GM12878 (cell line): ENCODE data around the gene SH2B3. TPM values are rescaled to one million over a fixed set of nuclear protein-coding genes. Genes with fewer than 3 reads are reported as not detected.
"Not testable (repeated sequence)": the region's sequence is repeated elsewhere in the genome, so short reads cannot be mapped to it uniquely, and the experiment has no call there.

Experiments
- ATAC-seq: fragments of 200-7000 bp; cut with Tn5 transposase; 3 replicates; pipeline ENCODE4 v1.9.1; 2020; ENCODE audit warnings: mild to moderate bottlenecking, moderate library complexity
- BruUV-seq: library from RNA; stranded (reverse); fragments of 400-500 nt; replicated peaks from 2 replicates; lab custom pipeline; 2021; lab: Mats Ljungman, UMichigan
- CTCF ChIA-PET: fragments of 300-600 bp; sonication (Branson Sonifier 250); formaldehyde crosslinking; extraction: SDS; loops from one replicate; lab custom pipeline; 2021; ENCODE audit warnings: inconsistent platforms; lab: Yijun Ruan, JAX
- POLR2A ChIA-PET: fragments of 350-600 bp; formaldehyde crosslinking; extraction: SDS; loops from one replicate; lab custom pipeline; 2021; ENCODE audit warnings: inconsistent platforms; lab: Charles Lee
- RAD21 ChIA-PET: fragments of 300-600 bp; sonication (Branson Sonifier 250); formaldehyde crosslinking; loops from one replicate; lab custom pipeline; 2023; ENCODE audit warnings: antibody characterized with exemption; ENCODE audit not compliant: unreplicated experiment; lab: Charles Lee
- SMC1A ChIA-PET: fragments of 300-600 bp; sonication (Branson Sonifier 250); formaldehyde crosslinking; loops from one replicate; lab custom pipeline; 2023; ENCODE audit not compliant: unreplicated experiment, uncharacterized antibody; lab: Charles Lee
- DNase-seq: peaks from one replicate; pipeline ENCODE4 v3.0.0-alpha.2; 2011; ENCODE audit warnings: low read depth, low spot score
- FAIRE-seq: peaks from 3 replicates; lab custom pipeline; 2011; peaks lifted over from hg19 to GRCh38; lab: Jason Lieb, UNC
- H2AFZ ChIP-seq: 2 replicates; pipeline ENCODE4 v1.6.0; 2011; ENCODE audit warnings: low read depth, low read length, control low read depth; ENCODE audit not compliant: control insufficient read depth
- H3K27ac ChIP-seq: 2 replicates; pipeline ENCODE4 v1.5.1; 2011; ENCODE audit warnings: control low read depth; ENCODE audit not compliant: control insufficient read depth, insufficient read depth
- H3K27me3 ChIP-seq, 2 experiments: replicated peaks in 1 of 2; 2 replicates each; pipeline versions ENCODE4 v1.6.0 to v1.6.1; 2011; ENCODE audit warnings: low read length in 1 of 2; ENCODE audit not compliant: control insufficient read depth in 2 of 2, insufficient read depth in 2 of 2
- H3K36me3 ChIP-seq, 2 experiments: 2 replicates each; pipeline ENCODE4 v1.5.1; 2011; ENCODE audit warnings: low read length in 1 of 2; ENCODE audit not compliant: control insufficient read depth in 2 of 2, insufficient read depth in 2 of 2
- H3K4me1 ChIP-seq: 2 replicates; pipeline ENCODE4 v1.6.1; 2011; ENCODE audit warnings: mild to moderate bottlenecking, low read length, moderate library complexity, mixed read lengths; ENCODE audit not compliant: control insufficient read depth, insufficient read depth
- H3K4me2 ChIP-seq: 2 replicates; pipeline ENCODE4 v1.6.0; 2011; ENCODE audit warnings: control low read depth; ENCODE audit not compliant: control insufficient read depth, insufficient read depth
- H3K4me3 ChIP-seq: fragments of 200-600 bp; sonication (generic); 2 replicates; pipeline ENCODE4 v1.5.1; 2016
- H3K79me2 ChIP-seq: 2 replicates; pipeline ENCODE4 v1.6.0; 2011; ENCODE audit warnings: low read length; ENCODE audit not compliant: control insufficient read depth, insufficient read depth
- H3K9ac ChIP-seq: 2 replicates; pipeline ENCODE4 v1.8.0; 2011; ENCODE audit warnings: low read length, control low read depth, mixed read lengths; ENCODE audit not compliant: control insufficient read depth, insufficient read depth
- H3K9me3 ChIP-seq: replicated peaks from 3 replicates; pipeline ENCODE4 v1.5.1; 2011; ENCODE audit warnings: mild to moderate bottlenecking, low read length; ENCODE audit not compliant: control insufficient read depth, insufficient read depth
- H4K20me1 ChIP-seq: 2 replicates; pipeline ENCODE4 v1.6.0; 2011; ENCODE audit not compliant: control insufficient read depth, insufficient read depth
- RB1 ChIP-seq: fragments of 450-650 bp; formaldehyde crosslinking; IDR thresholded peaks from 2 replicates; pipeline ENCODE4 v1.6.1; 2017; ENCODE audit warnings: mild to moderate bottlenecking, borderline replicate concordance
- RBBP5 ChIP-seq: fragments of 200-600 bp; sonication (generic); conservative IDR thresholded peaks from 2 replicates; pipeline ENCODE4 v1.6.1; 2016
- TCF3 ChIP-seq: IDR thresholded peaks from 2 replicates; pipeline ENCODE4 v1.6.1; 2012; ENCODE audit warnings: low read depth, mild to moderate bottlenecking, low read length, borderline replicate concordance; ENCODE audit not compliant: insufficient read depth
- WGBS: methylation state at CpG from one replicate; pipeline ENCODE4 v1.1.6; 2016; ENCODE audit warnings: low lambda C conversion rate; ENCODE audit not compliant: insufficient replicate concordance, insufficient coverage; ENCODE audit errors: missing lambda C conversion rate; 5-methylcytosine and 5-hydroxymethylcytosine counted together
- in situ Hi-C: fragments of 300-500 bp; cut with MboI; formaldehyde crosslinking; loops from 9 replicates; pipeline ENCODE4 v1.14.3; 2018; ENCODE audit warnings: mixed read lengths
- intact Hi-C: fragments of 100-400 bp; cut with micrococcal nuclease; formaldehyde crosslinking; loops from one replicate; pipeline ENCODE4 v1.14.2; 2022; ENCODE audit not compliant: unreplicated experiment
- polyA plus RNA-seq, 11 experiments: library from polyadenylated mRNA; depleted of rRNA in 4 of 11; unstranded in 6 of 11; stranded (reverse) in 5 of 11; fragments of >200 nt; fragmentation: Nextera tagmentation in 4 of 11; fragmentation: Illumina TruSeq in 1 of 11; extraction: Ambion mirVana in 4 of 11; extraction: Trizol in 1 of 11; gene quantifications; 1 replicate in 1 of 11; 2 replicates in 10 of 11; pipeline versions ENCODE4 v1.2.1 to v1.2.3, GENCODE V29; 2011 to 2016; ENCODE audit warnings: inconsistent platforms in 2 of 11, missing spikeins in 2 of 11, low read depth in 1 of 11
- total RNA-seq, 4 experiments: library from RNA; depleted of rRNA in 3 of 4; stranded (reverse); fragments of >200 nt in 3 of 4; fragmentation: Illumina TruSeq in 1 of 4; extraction: Trizol in 1 of 4; gene quantifications; 2 replicates each; pipeline versions ENCODE4 v1.2.1 to v1.2.3, GENCODE V29; 2013 to 2021
- TF ChIP-seq, protein P1 (sequence below): IDR thresholded peaks from 2 replicates; pipeline ENCODE4 v1.6.1; 2011; ENCODE audit warnings: borderline replicate concordance, low read depth, mild to moderate bottlenecking, moderate library complexity, mixed read lengths, low read length; ENCODE audit not compliant: insufficient read depth; ENCODE audit errors: extremely low read length
- TF ChIP-seq, protein P2 (sequence below): fragments of 450-650 bp; formaldehyde crosslinking; IDR thresholded peaks from 2 replicates; pipeline ENCODE4 v1.5.0; 2022; ENCODE audit warnings: mild to moderate bottlenecking, missing genetic modification characterization

SH2B3 gene
- total and polyA plus RNA-seq, 10 of the 15 experiments (the other 5 are each of a cell fraction or from before 2014, with no cell fraction given): 5.8 to 46.4 (median 23.3) TPM

DNA sequence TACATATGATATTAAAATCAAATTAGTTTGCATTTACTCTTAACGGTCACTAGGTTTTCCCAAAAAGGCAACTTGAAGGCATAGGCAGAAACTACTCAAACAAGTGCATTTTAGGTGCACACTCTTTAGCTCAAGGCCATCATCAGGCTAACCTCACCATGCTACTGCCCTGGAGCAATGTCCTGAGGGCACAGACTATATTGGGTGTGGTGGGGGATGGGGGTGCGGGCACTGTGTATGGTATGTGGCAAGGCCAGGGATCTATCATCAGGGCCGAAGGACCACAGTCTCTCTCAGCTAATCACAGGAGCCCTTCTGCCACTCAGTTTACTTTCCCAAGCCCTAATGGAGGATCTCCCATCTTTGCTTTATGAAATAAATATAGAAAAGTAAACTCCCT, 51.9 kb downstream of the SH2B3 start (continued):
- TF ChIP-seq, protein P1, sequence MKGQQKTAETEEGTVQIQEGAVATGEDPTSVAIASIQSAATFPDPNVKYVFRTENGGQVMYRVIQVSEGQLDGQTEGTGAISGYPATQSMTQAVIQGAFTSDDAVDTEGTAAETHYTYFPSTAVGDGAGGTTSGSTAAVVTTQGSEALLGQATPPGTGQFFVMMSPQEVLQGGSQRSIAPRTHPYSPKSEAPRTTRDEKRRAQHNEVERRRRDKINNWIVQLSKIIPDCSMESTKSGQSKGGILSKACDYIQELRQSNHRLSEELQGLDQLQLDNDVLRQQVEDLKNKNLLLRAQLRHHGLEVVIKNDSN: no peak
- TF ChIP-seq RB1: no peak

DNA sequence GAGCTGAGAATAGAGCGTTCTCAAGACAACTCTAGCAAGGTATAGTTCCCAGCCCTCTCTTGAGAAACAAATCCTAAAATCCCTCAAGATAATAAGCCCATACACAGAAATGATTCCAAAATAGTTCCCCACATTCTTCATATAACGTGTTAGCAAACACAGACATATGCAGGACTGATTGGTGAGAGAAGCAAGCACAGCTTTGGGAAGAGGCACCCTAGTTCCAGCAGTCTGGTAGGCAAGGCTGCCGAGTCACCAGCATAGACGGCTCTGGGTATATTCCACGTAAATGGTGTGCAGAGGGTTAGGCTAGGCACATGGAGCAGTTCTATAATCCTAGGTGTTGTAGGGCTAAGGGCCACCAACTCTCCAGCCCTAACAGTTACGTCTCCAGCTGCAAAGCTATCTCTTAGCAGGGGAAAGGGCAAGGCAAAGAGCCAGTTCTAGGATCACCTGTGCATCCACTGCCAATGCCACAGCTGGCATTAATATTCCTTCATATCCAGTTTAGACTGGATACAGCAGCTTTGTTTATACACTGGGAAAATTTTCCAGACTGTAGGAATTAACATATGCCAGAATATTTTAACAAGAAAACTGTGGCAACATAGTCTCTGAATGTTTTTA, 52.9 kb downstream of the SH2B3 start:
- Histone ChIP-seq H3K9me3 (no peaks in the 10 kb centered on the region), H4K20me1 (no peaks in the 10 kb centered on the region), H3K36me3 (peaks cover 7 to 11% of the 10 kb centered on the region in 2 experiments), H3K4me3 (no peak overlapping the region), H3K9ac (no peak overlapping the region), H3K27ac (no peak overlapping the region), H2AFZ (no peak overlapping the region), H3K4me1 (peaks cover 2% of the 10 kb centered on the region), H3K27me3 (no peaks in the 10 kb centered on the region)
- RAD21 ChIA-PET: no interaction called here
- intact Hi-C loops: no loop called here
- POLR2A ChIA-PET: no interaction called here
- CTCF ChIA-PET: interaction anchor here (1.0 to 27.3 kb wide), 2 partner anchors 56 to 70 kb away, joined by 3 to 1117 read pairs; partner anchors contain the start of gene SH2B3
- WGBS: 100% methylated on average over 6 of the region's 6 CpGs
- FAIRE-seq: no peak
- no TSS peak for BruUV-seq
- no peak for ATAC-seq
- TF ChIP-seq, protein P2, sequence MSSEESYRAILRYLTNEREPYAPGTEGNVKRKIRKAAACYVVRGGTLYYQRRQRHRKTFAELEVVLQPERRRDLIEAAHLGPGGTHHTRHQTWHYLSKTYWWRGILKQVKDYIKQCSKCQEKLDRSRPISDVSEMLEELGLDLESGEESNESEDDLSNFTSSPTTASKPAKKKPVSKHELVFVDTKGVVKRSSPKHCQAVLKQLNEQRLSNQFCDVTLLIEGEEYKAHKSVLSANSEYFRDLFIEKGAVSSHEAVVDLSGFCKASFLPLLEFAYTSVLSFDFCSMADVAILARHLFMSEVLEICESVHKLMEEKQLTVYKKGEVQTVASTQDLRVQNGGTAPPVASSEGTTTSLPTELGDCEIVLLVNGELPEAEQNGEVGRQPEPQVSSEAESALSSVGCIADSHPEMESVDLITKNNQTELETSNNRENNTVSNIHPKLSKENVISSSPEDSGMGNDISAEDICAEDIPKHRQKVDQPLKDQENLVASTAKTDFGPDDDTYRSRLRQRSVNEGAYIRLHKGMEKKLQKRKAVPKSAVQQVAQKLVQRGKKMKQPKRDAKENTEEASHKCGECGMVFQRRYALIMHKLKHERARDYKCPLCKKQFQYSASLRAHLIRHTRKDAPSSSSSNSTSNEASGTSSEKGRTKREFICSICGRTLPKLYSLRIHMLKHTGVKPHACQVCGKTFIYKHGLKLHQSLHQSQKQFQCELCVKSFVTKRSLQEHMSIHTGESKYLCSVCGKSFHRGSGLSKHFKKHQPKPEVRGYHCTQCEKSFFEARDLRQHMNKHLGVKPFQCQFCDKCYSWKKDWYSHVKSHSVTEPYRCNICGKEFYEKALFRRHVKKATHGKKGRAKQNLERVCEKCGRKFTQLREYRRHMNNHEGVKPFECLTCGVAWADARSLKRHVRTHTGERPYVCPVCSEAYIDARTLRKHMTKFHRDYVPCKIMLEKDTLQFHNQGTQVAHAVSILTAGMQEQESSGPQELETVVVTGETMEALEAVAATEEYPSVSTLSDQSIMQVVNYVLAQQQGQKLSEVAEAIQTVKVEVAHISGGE (CRISPR knock-in tag): no peak
- no peak for TF ChIP-seq RBBP5
- no peak for TF ChIP-seq TCF3
- TF ChIP-seq, all 136 proteins: peak for 0
- in situ Hi-C loops: no loop called here
- SMC1A ChIA-PET: interaction anchor here (16.8 kb wide), 1 partner anchor 56 kb away, joined by 605 read pairs; the partner anchor contains the start of gene SH2B3
- DNase-seq: no peak
- Histone ChIP-seq H3K79me2 (no peaks in the 10 kb centered on the region), H3K4me2 (no peak overlapping the region)

DNA sequence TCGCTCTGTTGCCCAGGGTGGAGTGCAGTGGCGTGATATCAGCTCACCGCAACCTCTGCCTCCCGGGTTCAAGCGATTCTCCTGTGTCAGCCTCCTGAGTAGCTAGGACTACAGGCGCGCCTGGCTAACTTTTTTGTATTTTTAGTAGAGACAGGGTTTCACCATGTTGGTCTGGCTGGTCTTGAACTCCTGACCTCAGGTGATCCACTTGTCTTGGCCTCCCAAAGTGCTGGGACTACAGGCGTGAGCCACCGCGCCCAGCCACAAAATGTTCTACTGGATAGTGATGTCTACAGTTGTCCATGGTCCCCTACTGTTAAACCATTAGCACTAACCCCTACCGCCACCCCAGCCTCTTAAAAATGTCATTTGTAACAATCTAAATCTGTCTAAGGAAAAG, 54.4 kb downstream of the SH2B3 start:
- DNase-seq, H3K9ac ChIP-seq, H3K79me2 ChIP-seq, H3K4me3 ChIP-seq, intact Hi-C loops, in situ Hi-C loops, H3K36me3 ChIP-seq, FAIRE-seq, H3K4me2 ChIP-seq, H3K27ac ChIP-seq, ATAC-seq, H2AFZ ChIP-seq, H3K4me1 ChIP-seq, H3K27me3 ChIP-seq, H4K20me1 ChIP-seq, BruUV-seq, H3K9me3 ChIP-seq: not testable (repeated sequence)
- ChIA-PET CTCF (interaction anchor here (0.6 to 27.3 kb wide), 6 partner anchors 9 to 553 kb away, joined by 3 to 1117 read pairs (median 5); partner anchors contain the start of genes ERP29, SH2B3 and TMEM116), SMC1A (interaction anchor here (5.2 to 16.8 kb wide), 2 partner anchors 9 to 57 kb away, joined by 49 to 605 read pairs; partner anchors contain the start of gene SH2B3), POLR2A (interaction anchor here (1.2 kb wide), 1 partner anchor 15 kb away, joined by 3 read pairs; no protein-coding TSS in a partner anchor), RAD21 (interaction anchor here (2.8 to 4.0 kb wide), 2 partner anchors 8 to 63 kb away, joined by 14 to 18 read pairs; no protein-coding TSS in a partner anchor)
- WGBS: 98% methylated on average over 11 of the region's 11 CpGs
